Stomach (tissue), 9 donors: Measurements from ENCODE around the gene OR2T33. TPM values are rescaled to one million over a fixed set of nuclear protein-coding genes. Genes with fewer than 3 reads are reported as not detected.

ENCODE experiments used
- DNase-seq, 2 donors: peaks; one replicate each; pipeline versions ENCODE4 v3.0.0 to v3.0.0-alpha.2; 2013 to 2019
- H3K27ac ChIP-seq, 5 donors: fragments of 200-600 bp in 4 of 5; sonication (generic) in 4 of 5; one replicate each; pipeline ENCODE4 v1.5.1; 2013 to 2019; ENCODE audit warnings: mild to moderate bottlenecking in 1 of 5, moderate library complexity in 1 of 5
- H3K27me3 ChIP-seq, 3 donors: fragments of 200-600 bp; sonication (generic); one replicate each; pipeline ENCODE4 v1.5.1; 2017 to 2019; ENCODE audit warnings: mixed run types in 1 of 3
- H3K36me3 ChIP-seq, 4 donors: fragments of 200-600 bp; sonication (generic); 1 replicate in 3 of 4; 2 replicates in 1 of 4; pipeline ENCODE4 v1.5.1; 2016 to 2019
- H3K4me1 ChIP-seq, 4 donors: fragments of 200-600 bp; sonication (generic); one replicate each; pipeline ENCODE4 v1.5.1; 2016 to 2019
- H3K4me3 ChIP-seq, 4 donors: fragments of 200-600 bp; sonication (generic) in 3 of 4; one replicate each; pipeline ENCODE4 v1.5.1; 2016 to 2019; ENCODE audit warnings: mild to moderate bottlenecking in 1 of 4
- H3K9me3 ChIP-seq, 4 donors: fragments of 200-600 bp; sonication (generic); one replicate each; pipeline ENCODE4 v1.5.1; 2016 to 2019
- CTCF ChIP-seq, 7 experiments: fragments of 450-650 bp in 4 of 7; fragments of 200-600 bp in 3 of 7; sonication (generic) in 3 of 7; IDR thresholded peaks; one replicate each; pipeline ENCODE4 v1.5.1; 2016 to 2019; ENCODE audit warnings: antibody characterized with exemption in 7 of 7, control low read depth in 2 of 7, mild to moderate bottlenecking in 1 of 7
- EP300 ChIP-seq: sonication (generic); formaldehyde crosslinking; IDR thresholded peaks from one replicate; pipeline ENCODE4 v1.6.1; 2017; ENCODE audit warnings: antibody characterized with exemption
- POLR2A ChIP-seq, 4 donors: fragments of 450-650 bp; IDR thresholded peaks; one replicate each; pipeline ENCODE4 v1.6.1; 2016; ENCODE audit warnings: antibody characterized with exemption in 4 of 4, control low read depth in 2 of 4, mild to moderate bottlenecking in 1 of 4, moderate library complexity in 1 of 4
- POLR2AphosphoS5 ChIP-seq, 3 donors: sonication (generic); formaldehyde crosslinking; IDR thresholded peaks; one replicate each; pipeline ENCODE4 v1.6.1; 2016; ENCODE audit warnings: antibody characterized with exemption in 3 of 3
- WGBS, 5 donors: extraction: QIAGEN DNeasy Blood & Tissue Kit in 3 of 5; methylation state at CpG; one replicate each; pipeline versions ENCODE4 v1.1.5 to v1.1.7; 2013 to 2018; 5-methylcytosine and 5-hydroxymethylcytosine counted together
- intact Hi-C: fragments of 100-400 bp; cut with DNase I; formaldehyde crosslinking; loops from one replicate; pipeline ENCODE4 v1.15.1; 2023; ENCODE audit warnings: low total_unique reads
- polyA plus RNA-seq, 3 donors: library from polyadenylated mRNA; stranded (reverse); fragments of 200-250 nt; gene quantifications; one replicate each; pipeline ENCODE4 v1.2.3, GENCODE V29; 2013
- total RNA-seq, 5 donors: library from RNA; depleted of rRNA; stranded (reverse); fragments of >200 nt; gene quantifications; one replicate each; pipeline versions ENCODE4 v1.1.0 to v1.2.3, GENCODE V29; 2014 to 2016
- donor health status: healthy with polysubstance abuse.
- donor health status: Bipolar disorder and iron deficiency.
- donor health status: healthy.

OR2T33 gene
- total and polyA plus RNA-seq, 8 donors, result not detected

- WGBS, 5 donors, result 11 to 17% (median 13%) methylated on average over 14 of the region's 14 CpGs
- intact Hi-C loops, result no loop called here
- peak in 1 of 2 donors; percentile 37 for DNase-seq
Measured at GRCh38 chr1:248243204-248243603, 34.6 kb downstream of the OR2T33 start.

GRCh38 chr1:248239478-248239877 is 38.3 kb downstream of the OR2T33 start:
- H3K4me1 ChIP-seq, result no peaks in the 10 kb centered on the region
- intact Hi-C loops, result no loop called here
- DNase-seq, result no peak
- TF ChIP-seq POLR2AphosphoS5 (IDR thresholded peaks at IDR 0.05) (no peak), EP300 (no peak), POLR2A (IDR thresholded peaks at IDR 0.05) (no peak), CTCF (IDR thresholded peaks at IDR 0.05) (no peak)
- H3K4me3 ChIP-seq, result no peak overlapping the region
- WGBS, 5 donors, result 90 to 94% (median 93%) methylated on average over 9 of the region's 9 CpGs
- no peaks in the 10 kb centered on the region for H3K36me3 ChIP-seq
- no peak overlapping the region for H3K27ac ChIP-seq
- no peaks in the 10 kb centered on the region for H3K27me3 ChIP-seq
- H3K9me3 ChIP-seq, result no peaks in the 10 kb centered on the region

More at GRCh38 chr1:248243204-248243603, 34.6 kb downstream of the OR2T33 start:
- Histone ChIP-seq H3K4me3 (no peak overlapping the region), H3K36me3 (no peaks in the 10 kb centered on the region), H3K27ac (no peak overlapping the region), H3K27me3 (no peaks in the 10 kb centered on the region), H3K9me3 (no peaks in the 10 kb centered on the region), H3K4me1 (no peaks in the 10 kb centered on the region)
- TF ChIP-seq CTCF (IDR thresholded peaks at IDR 0.05) (peak in 3 of 7 experiments; percentile 21 to 28 (median 25)), POLR2A (IDR thresholded peaks at IDR 0.05) (no peak)

GRCh38 chr1:248231117-248231516 is 46.7 kb downstream of the OR2T33 start, which contains the start of gene OR2M4:
Gene OR2M4, plus strand, starts transcription at chr1:248231417. Its CDS starts 7,512 bp downstream, at chr1:248238929.
- H3K27ac ChIP-seq, result no peak within 1 kb of the TSS
- no peaks in the 10 kb centered on the region for H3K4me1 ChIP-seq
- H3K36me3 ChIP-seq, result no peaks in the 10 kb centered on the region
- 67 to 72% (median 68%) methylated on average over 2 of the region's 2 CpGs for WGBS, 5 donors
- peaks cover 0 to 17% (median 6%) of the 10 kb centered on the region in 4 donors for H3K9me3 ChIP-seq
- intact Hi-C loops, result no loop called here
- TF ChIP-seq CTCF (IDR thresholded peaks at IDR 0.05), result no peak
- no peaks in the 10 kb centered on the region for H3K27me3 ChIP-seq
- no peak for DNase-seq
- H3K4me3 ChIP-seq, result no peak within 1 kb of the TSS

GRCh38 chr1:248229360-248229908 is 48.3 kb downstream of the OR2T33 start:
- H3K27me3 ChIP-seq, result no peaks in the 10 kb centered on the region
- 60 to 75% (median 66%) methylated on average over 6 of the region's 6 CpGs for WGBS, 5 donors
- no peak for TF ChIP-seq CTCF (IDR thresholded peaks at IDR 0.05)
- no peak for TF ChIP-seq POLR2A (IDR thresholded peaks at IDR 0.05)
- no peak for TF ChIP-seq POLR2AphosphoS5 (IDR thresholded peaks at IDR 0.05)
- no peak for TF ChIP-seq EP300

More at GRCh38 chr1:248229360-248229908, 48.3 kb downstream of the OR2T33 start:
- H3K9me3 ChIP-seq, result peaks cover 0 to 17% (median 6%) of the 10 kb centered on the region in 4 donors
- no peaks in the 10 kb centered on the region for H3K4me1 ChIP-seq
- no peak for DNase-seq
- no peak overlapping the region for H3K27ac ChIP-seq
- H3K36me3 ChIP-seq, result no peaks in the 10 kb centered on the region
- H3K4me3 ChIP-seq, result no peak overlapping the region
- intact Hi-C loops, result no loop called here
